ENCODE results near the gene SPEG. TPM values are rescaled to one million over a fixed set of nuclear protein-coding genes. Genes with fewer than 3 reads are reported as not detected.

The SPEG gene
- total RNA-seq, 3 donors from 2014 or later (not counting 1 experiment from before 2014, with no cell fraction given): 0.35 to 1.5 (median 1.2) TPM

- Mint-ChIP-seq H3K4me1 (peaks cover 0 to 16% of the 10 kb centered on the region in 2 donors), H3K27me3 (ENCODE audit: low read depth in 2 of 2) (peaks cover 67 to 84% of the 10 kb centered on the region in 2 donors), H3K27ac (no peak overlapping the region), H3K4me3 (no peak overlapping the region), H3K9me3 (no peaks in the 10 kb centered on the region), H3K36me3 (no peaks in the 10 kb centered on the region)
- Histone ChIP-seq H3K27ac (ENCODE audit: low read length) (no peak overlapping the region), H3K9me3 (ENCODE audit: control insufficient read depth, insufficient read depth, low read length) (no peaks in the 10 kb centered on the region), H3K4me1 (ENCODE audit: control insufficient read depth, insufficient read depth, low read length) (peaks cover 2% of the 10 kb centered on the region), H3K27me3 (ENCODE audit: control insufficient read depth, insufficient read depth, low read length) (peaks cover 34% of the 10 kb centered on the region), H3K4me3 (ENCODE audit: low read length) (no peak overlapping the region), H3K36me3 (ENCODE audit: control insufficient read depth, insufficient read depth, low read length) (no peaks in the 10 kb centered on the region)
- DNase-seq: no peak
- intact Hi-C loops (cut with micrococcal nuclease): no loop called here
- 92% methylated on average over 1 of the region's 2 CpGs for WGBS (ENCODE audit: insufficient coverage)
- no peak for ATAC-seq
- TF ChIP-seq CTCF (IDR thresholded peaks at IDR 0.05): no peak
These were observed 90.2 kb downstream of the SPEG start for GRCh38 chr2:219524817-219525216.

- no peak for ATAC-seq
- WGBS (ENCODE audit: insufficient coverage): 58% methylated on average over 7 of the region's 9 CpGs
- H3K27me3 Mint-ChIP-seq (ENCODE audit: low read depth in 2 of 2): peaks cover 68 to 84% of the 10 kb centered on the region in 2 donors
These were observed 91.0 kb downstream of the SPEG start for GRCh38 chr2:219525533-219526232.

GRCh38 chr2:219526320-219527075, 91.9 kb downstream of the SPEG start:
- no peak overlapping the region for H3K4me3 Mint-ChIP-seq
- H3K36me3 ChIP-seq (ENCODE audit: control insufficient read depth, insufficient read depth, low read length): no peaks in the 10 kb centered on the region
- TF ChIP-seq CTCF (IDR thresholded peaks at IDR 0.05): no peak

More at GRCh38 chr2:219525533-219526232, 91.0 kb downstream of the SPEG start:
- Histone ChIP-seq H3K36me3 (ENCODE audit: control insufficient read depth, insufficient read depth, low read length) (no peaks in the 10 kb centered on the region), H3K27ac (ENCODE audit: low read length) (no peak overlapping the region), H3K4me1 (ENCODE audit: control insufficient read depth, insufficient read depth, low read length) (peaks cover 2% of the 10 kb centered on the region), H3K27me3 (ENCODE audit: control insufficient read depth, insufficient read depth, low read length) (peaks cover 35% of the 10 kb centered on the region), H3K4me3 (ENCODE audit: low read length) (no peak overlapping the region), H3K9me3 (ENCODE audit: control insufficient read depth, insufficient read depth, low read length) (no peaks in the 10 kb centered on the region)
- no peak overlapping the region for H3K4me3 Mint-ChIP-seq
- no peak overlapping the region for H3K27ac Mint-ChIP-seq
- H3K36me3 Mint-ChIP-seq: no peaks in the 10 kb centered on the region
- intact Hi-C loops (cut with micrococcal nuclease): no loop called here
- H3K4me1 Mint-ChIP-seq: peaks cover 0 to 23% of the 10 kb centered on the region in 2 donors
- no peak for DNase-seq
- H3K9me3 Mint-ChIP-seq: no peaks in the 10 kb centered on the region
- no peak for TF ChIP-seq CTCF (IDR thresholded peaks at IDR 0.05)

More at GRCh38 chr2:219526320-219527075, 91.9 kb downstream of the SPEG start:
- no peak for DNase-seq
- H3K4me1 ChIP-seq (ENCODE audit: control insufficient read depth, insufficient read depth, low read length): peaks cover 2% of the 10 kb centered on the region
- Mint-ChIP-seq H3K27ac (no peak overlapping the region), H3K36me3 (no peaks in the 10 kb centered on the region), H3K4me1 (peaks cover 0 to 19% of the 10 kb centered on the region in 2 donors), H3K27me3 (ENCODE audit: low read depth in 2 of 2) (peaks cover 69 to 78% of the 10 kb centered on the region in 2 donors), H3K9me3 (no peaks in the 10 kb centered on the region)
- peaks cover 32% of the 10 kb centered on the region for H3K27me3 ChIP-seq (ENCODE audit: control insufficient read depth, insufficient read depth, low read length)
- H3K4me3 ChIP-seq (ENCODE audit: low read length): no peak overlapping the region
- H3K9me3 ChIP-seq (ENCODE audit: control insufficient read depth, insufficient read depth, low read length): no peaks in the 10 kb centered on the region
- intact Hi-C loops (cut with micrococcal nuclease): no loop called here
- ATAC-seq: no peak
- 60% methylated on average over 10 of the region's 11 CpGs for WGBS (ENCODE audit: insufficient coverage)
- H3K27ac ChIP-seq (ENCODE audit: low read length): no peak overlapping the region
